ENCODE data around the gene SH3GLB2. TPM values are rescaled to one million over a fixed set of nuclear protein-coding genes. Genes with fewer than 3 reads are reported as not detected.

The SH3GLB2 gene
- total and polyA plus RNA-seq, 4 donors, result 51.3 to 110 (median 71.7) TPM

DNA sequence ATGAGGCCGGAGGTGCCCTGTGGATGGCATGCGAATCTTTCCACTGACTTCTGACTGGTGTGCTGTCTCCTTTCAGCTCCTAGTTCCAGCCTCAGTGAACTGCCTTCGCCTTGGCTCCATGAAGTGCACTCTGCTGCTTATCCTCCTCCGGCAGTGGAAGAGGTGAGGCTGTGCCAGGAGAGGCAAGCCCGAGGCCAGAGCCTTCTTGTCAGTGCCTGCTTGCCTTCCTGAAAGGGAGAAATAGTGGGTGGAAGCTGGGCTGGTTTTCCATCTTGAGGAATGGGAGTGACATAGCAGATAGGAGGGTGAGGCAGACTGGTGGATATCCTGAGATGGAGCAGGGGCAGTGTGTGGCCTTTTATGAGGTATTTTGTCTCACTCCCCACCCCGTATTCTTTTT lies 29.7 kb downstream of the SH3GLB2 start:
- ATAC-seq (ENCODE audit: insufficient read depth, low FRiP score) (no peak), DNase-seq (no peak)

DNA sequence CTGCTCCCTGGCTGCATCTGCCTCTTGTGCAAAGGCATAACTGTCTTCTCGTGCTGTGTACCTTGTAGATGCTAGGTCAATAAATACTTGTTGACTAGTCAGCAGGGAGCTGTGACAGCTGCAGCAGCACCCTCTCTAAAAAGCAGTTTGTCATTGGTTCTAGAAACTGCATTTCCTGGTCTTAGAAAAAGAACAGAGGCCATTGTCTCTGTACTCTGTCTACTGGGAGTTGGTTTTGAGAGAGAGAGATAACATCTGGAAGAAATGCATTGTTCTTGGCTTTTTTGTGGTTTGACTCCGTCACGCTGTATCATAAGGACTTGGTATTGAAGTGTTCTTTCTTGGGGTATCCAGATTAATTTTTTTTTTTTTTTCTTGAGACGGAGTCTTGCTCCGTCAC lies 32.3 kb downstream of the SH3GLB2 start:
- H3K27ac ChIP-seq (ENCODE audit: low read depth in 1 of 2, low read length in 1 of 2), result no peak overlapping the region
- no peaks in the 10 kb centered on the region for H3K9me3 ChIP-seq (ENCODE audit: control insufficient read depth in 4 of 4, insufficient read depth in 3 of 4, low read length in 3 of 4)
- DNase-seq (no peak), ATAC-seq (ENCODE audit: insufficient read depth, low FRiP score) (no peak)
- H3K9ac ChIP-seq (ENCODE audit: insufficient read depth in 1 of 2, low read length in 2 of 2), result no peak overlapping the region
- H3K27me3 ChIP-seq (ENCODE audit: control insufficient read depth in 3 of 3, insufficient read depth in 3 of 3, low read length in 2 of 3), result no peaks in the 10 kb centered on the region
- TF ChIP-seq, protein P1, sequence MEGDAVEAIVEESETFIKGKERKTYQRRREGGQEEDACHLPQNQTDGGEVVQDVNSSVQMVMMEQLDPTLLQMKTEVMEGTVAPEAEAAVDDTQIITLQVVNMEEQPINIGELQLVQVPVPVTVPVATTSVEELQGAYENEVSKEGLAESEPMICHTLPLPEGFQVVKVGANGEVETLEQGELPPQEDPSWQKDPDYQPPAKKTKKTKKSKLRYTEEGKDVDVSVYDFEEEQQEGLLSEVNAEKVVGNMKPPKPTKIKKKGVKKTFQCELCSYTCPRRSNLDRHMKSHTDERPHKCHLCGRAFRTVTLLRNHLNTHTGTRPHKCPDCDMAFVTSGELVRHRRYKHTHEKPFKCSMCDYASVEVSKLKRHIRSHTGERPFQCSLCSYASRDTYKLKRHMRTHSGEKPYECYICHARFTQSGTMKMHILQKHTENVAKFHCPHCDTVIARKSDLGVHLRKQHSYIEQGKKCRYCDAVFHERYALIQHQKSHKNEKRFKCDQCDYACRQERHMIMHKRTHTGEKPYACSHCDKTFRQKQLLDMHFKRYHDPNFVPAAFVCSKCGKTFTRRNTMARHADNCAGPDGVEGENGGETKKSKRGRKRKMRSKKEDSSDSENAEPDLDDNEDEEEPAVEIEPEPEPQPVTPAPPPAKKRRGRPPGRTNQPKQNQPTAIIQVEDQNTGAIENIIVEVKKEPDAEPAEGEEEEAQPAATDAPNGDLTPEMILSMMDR (IDR thresholded peaks at IDR 0.05; ENCODE audit: control extremely low read depth, extremely low read depth), result no peak
- peaks cover 30 to 65% (median 56%) of the 10 kb centered on the region in 4 donors for H3K36me3 ChIP-seq (ENCODE audit: control insufficient read depth in 4 of 4, insufficient read depth in 4 of 4, low read length in 4 of 4)
- no peaks in the 10 kb centered on the region for H3K4me1 ChIP-seq (ENCODE audit: control insufficient read depth in 5 of 5, insufficient read depth in 5 of 5, low read length in 5 of 5)
- 92 to 96% methylated on average over 5 of the region's 5 CpGs for WGBS, 2 donors
- H3K4me3 ChIP-seq, result no peak overlapping the region

More for the DNA sequence above, 29.7 kb downstream of the SH3GLB2 start:
- no peak overlapping the region for H3K9ac ChIP-seq (ENCODE audit: insufficient read depth in 1 of 2, low read length in 2 of 2)
- H3K4me3 ChIP-seq, result no peak overlapping the region
- no peaks in the 10 kb centered on the region for H3K4me1 ChIP-seq (ENCODE audit: control insufficient read depth in 5 of 5, insufficient read depth in 5 of 5, low read length in 5 of 5)
- TF ChIP-seq, protein P1 (IDR thresholded peaks at IDR 0.05; ENCODE audit: control extremely low read depth, extremely low read depth), result no peak
- no peak overlapping the region for H3K27ac ChIP-seq (ENCODE audit: low read depth in 1 of 2, low read length in 1 of 2)
- H3K27me3 ChIP-seq (ENCODE audit: control insufficient read depth in 3 of 3, insufficient read depth in 3 of 3, low read length in 2 of 3), result no peaks in the 10 kb centered on the region
- H3K9me3 ChIP-seq (ENCODE audit: control insufficient read depth in 4 of 4, insufficient read depth in 3 of 4, low read length in 3 of 4), result no peaks in the 10 kb centered on the region
- WGBS, 2 donors, result 93 to 97% methylated on average over 6 of the region's 6 CpGs
- H3K36me3 ChIP-seq (ENCODE audit: control insufficient read depth in 4 of 4, insufficient read depth in 4 of 4, low read length in 4 of 4), result peaks cover 34 to 80% (median 72%) of the 10 kb centered on the region in 4 donors

DNA sequence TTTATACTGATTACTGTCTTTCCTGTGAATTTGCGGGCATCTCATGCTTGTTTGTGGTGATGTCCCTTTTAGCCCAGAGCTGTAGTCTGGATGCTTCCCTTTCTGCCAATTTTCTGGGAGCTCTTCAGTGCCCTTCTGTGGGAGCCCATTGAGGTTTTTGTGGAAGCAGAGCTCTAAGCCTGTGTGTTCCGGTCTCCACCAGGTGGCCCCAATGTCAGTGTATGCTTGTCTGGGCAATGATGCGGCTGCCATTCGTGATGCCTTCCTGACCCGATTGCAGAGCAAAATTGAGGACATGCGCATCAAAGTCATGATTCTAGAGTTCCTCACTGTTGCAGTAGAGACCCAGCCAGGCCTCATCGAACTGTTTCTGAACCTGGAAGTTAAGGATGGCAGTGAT lies 35.1 kb downstream of the SH3GLB2 start:
- Histone ChIP-seq H3K27me3 (ENCODE audit: control insufficient read depth in 3 of 3, insufficient read depth in 3 of 3, low read length in 2 of 3) (no peaks in the 10 kb centered on the region), H3K4me1 (ENCODE audit: control insufficient read depth in 5 of 5, insufficient read depth in 5 of 5, low read length in 5 of 5) (no peaks in the 10 kb centered on the region), H3K9ac (ENCODE audit: insufficient read depth in 1 of 2, low read length in 2 of 2) (no peak overlapping the region), H3K27ac (ENCODE audit: low read depth in 1 of 2, low read length in 1 of 2) (no peak overlapping the region), H3K4me3 (no peak overlapping the region), H3K36me3 (ENCODE audit: control insufficient read depth in 4 of 4, insufficient read depth in 4 of 4, low read length in 4 of 4) (peaks cover 23 to 53% (median 49%) of the 10 kb centered on the region in 4 donors), H3K9me3 (ENCODE audit: control insufficient read depth in 4 of 4, insufficient read depth in 3 of 4, low read length in 3 of 4) (no peaks in the 10 kb centered on the region)
- no peak for ATAC-seq (ENCODE audit: insufficient read depth, low FRiP score)
- TF ChIP-seq, protein P1 (IDR thresholded peaks at IDR 0.05; ENCODE audit: control extremely low read depth, extremely low read depth), result no peak
- 83 to 85% methylated on average over 7 of the region's 7 CpGs for WGBS, 2 donors
- peak in 1 of 3 donors; percentile 10 for DNase-seq

DNA sequence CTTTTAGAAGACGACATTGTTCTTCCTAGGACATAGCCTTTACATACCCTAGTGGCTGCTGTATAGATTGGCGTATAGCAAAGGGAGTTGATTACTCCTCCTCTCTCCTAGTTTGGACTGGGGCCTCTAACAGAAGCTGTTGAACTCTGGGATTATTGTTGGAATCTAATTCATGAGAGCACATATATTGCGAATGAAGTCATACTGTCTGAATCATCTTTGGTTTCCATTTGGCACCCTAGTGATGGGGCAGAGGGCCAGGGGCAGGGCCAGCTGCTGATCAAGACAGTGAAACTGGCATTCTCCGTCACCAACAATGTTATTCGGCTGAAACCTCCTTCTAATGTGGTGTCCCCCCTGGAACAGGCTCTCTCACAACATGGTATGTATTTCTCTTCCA lies 40.3 kb downstream of the SH3GLB2 start:
- TF ChIP-seq, protein P1 (IDR thresholded peaks at IDR 0.05; ENCODE audit: control extremely low read depth, extremely low read depth), result no peak
- 92 to 95% methylated on average over 5 of the region's 5 CpGs for WGBS, 2 donors
- H3K36me3 ChIP-seq (ENCODE audit: control insufficient read depth in 4 of 4, insufficient read depth in 4 of 4, low read length in 4 of 4), result peaks cover 36 to 44% (median 41%) of the 10 kb centered on the region in 4 donors
- no peak for DNase-seq
- peaks cover 0 to 1% (median 0%) of the 10 kb centered on the region in 5 donors for H3K4me1 ChIP-seq (ENCODE audit: control insufficient read depth in 5 of 5, insufficient read depth in 5 of 5, low read length in 5 of 5)
- H3K9me3 ChIP-seq (ENCODE audit: control insufficient read depth in 4 of 4, insufficient read depth in 3 of 4, low read length in 3 of 4), result no peaks in the 10 kb centered on the region
- no peak overlapping the region for H3K9ac ChIP-seq (ENCODE audit: insufficient read depth in 1 of 2, low read length in 2 of 2)
- H3K27ac ChIP-seq (ENCODE audit: low read depth in 1 of 2, low read length in 1 of 2), result no peak overlapping the region
- H3K4me3 ChIP-seq, result no peak overlapping the region
- no peaks in the 10 kb centered on the region for H3K27me3 ChIP-seq (ENCODE audit: control insufficient read depth in 3 of 3, insufficient read depth in 3 of 3, low read length in 2 of 3)
- ATAC-seq (ENCODE audit: insufficient read depth, low FRiP score), result no peak
